IPS-15b (cell line): Measurements from ENCODE around the gene HMGB4.

Source experiments
- H3K27me3 ChIP-seq: one replicate; pipeline ENCODE4 v1.6.1; 2013; ENCODE audit warnings: low read length; ENCODE audit not compliant: control insufficient read depth, insufficient read depth
- H3K36me3 ChIP-seq: one replicate; pipeline ENCODE4 v1.6.1; 2013; ENCODE audit warnings: low read length; ENCODE audit not compliant: control insufficient read depth, insufficient read depth
- H3K4me1 ChIP-seq: one replicate; pipeline ENCODE4 v1.6.1; 2013; ENCODE audit warnings: mild to moderate bottlenecking, low read length; ENCODE audit not compliant: control insufficient read depth, insufficient read depth
- H3K4me3 ChIP-seq: one replicate; pipeline ENCODE4 v1.5.1; 2013; ENCODE audit warnings: low read depth, low read length
- H3K9ac ChIP-seq: one replicate; pipeline ENCODE4 v1.6.1; 2013; ENCODE audit warnings: low read depth, mild to moderate bottlenecking, low read length
- H3K9me3 ChIP-seq: one replicate; pipeline ENCODE4 v1.6.1; 2013; ENCODE audit warnings: mild to moderate bottlenecking, low read length; ENCODE audit not compliant: control insufficient read depth, insufficient read depth

The HMGB4 gene

DNA sequence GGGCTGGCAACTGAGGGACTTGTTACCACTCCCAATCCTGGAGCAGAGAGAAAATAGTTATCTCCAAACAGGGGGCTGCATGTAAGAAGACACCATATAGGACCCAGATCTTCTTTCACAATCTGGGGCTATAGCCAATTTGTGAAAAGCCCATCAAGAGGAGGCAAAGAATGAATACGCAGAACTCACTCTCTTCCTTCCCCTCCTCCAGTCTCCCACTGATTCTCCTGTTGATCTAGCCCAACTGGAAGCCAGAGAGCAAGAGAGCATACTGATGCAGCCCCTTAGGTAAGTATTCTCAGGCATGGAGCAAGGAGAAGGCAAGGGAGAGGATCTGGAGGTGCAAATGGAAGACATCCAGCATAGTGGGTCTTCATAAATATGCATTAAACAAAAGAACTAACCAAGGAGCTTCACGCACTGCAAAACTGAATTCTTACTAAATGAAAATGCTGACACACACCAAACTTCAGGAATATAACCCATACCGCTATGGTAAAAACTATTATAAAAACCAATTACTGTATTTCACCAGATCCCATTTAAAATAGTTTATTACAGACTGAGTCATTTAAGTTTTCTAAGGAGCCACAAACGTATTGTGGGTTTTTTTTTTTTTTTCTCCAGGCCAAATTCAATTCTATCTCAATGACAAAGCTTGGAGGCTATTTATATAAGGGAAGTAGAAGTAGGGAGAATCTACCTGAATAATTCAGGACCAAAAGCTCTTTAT, 15.5 kb upstream of the HMGB4 start:
- H3K27me3 ChIP-seq, result no peaks in the 10 kb centered on the region
- H3K4me1 ChIP-seq, result peaks cover 14% of the 10 kb centered on the region
- H3K9me3 ChIP-seq, result no peaks in the 10 kb centered on the region
- peaks cover 2% of the 10 kb centered on the region for H3K36me3 ChIP-seq
- no peak overlapping the region for H3K9ac ChIP-seq
- no peak overlapping the region for H3K4me3 ChIP-seq

DNA sequence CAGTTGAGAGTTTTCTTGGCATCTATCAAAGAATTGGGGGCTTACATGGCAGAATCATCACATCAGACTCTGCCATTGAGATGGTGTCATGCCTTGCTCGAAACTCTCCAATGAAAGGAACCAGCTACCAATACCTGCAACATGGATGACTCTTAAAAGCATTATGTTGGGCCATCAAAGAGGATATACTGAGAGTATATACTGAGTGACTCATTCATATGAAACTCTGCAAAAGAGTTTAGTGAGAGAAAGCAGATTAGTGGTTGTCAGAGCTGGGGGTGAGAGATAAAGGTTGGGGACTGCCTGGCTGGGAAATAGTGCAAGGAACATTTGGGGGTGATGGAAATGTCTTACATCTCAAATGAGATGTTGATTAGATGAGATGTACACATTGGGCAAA, 14.7 kb upstream of the HMGB4 start:
- Histone ChIP-seq H3K9me3 (no peaks in the 10 kb centered on the region), H3K9ac (no peak overlapping the region), H3K4me1 (peaks cover 14% of the 10 kb centered on the region), H3K4me3 (no peak overlapping the region), H3K27me3 (no peaks in the 10 kb centered on the region), H3K36me3 (peaks cover 2% of the 10 kb centered on the region)

DNA sequence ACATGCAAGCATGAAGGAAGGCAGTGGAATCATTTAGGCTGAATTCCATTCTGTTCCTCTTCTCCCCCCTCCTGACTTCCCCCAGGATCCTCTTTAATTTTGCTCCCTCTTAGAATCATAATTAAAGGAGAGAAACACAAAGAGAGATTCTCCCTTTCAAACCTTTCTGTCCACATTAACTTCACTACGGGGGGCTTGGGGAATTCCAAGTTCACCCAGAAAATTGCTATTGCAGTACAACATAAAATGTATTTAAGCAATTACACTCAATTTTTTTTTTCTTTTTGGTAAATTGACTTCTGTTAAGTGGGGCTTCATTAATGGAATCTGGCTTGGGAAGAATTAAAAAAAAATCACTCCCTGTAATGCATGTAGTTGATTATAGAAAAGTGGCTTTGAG, 13.4 kb upstream of the HMGB4 start:
- Histone ChIP-seq H3K4me3 (no peak overlapping the region), H3K9me3 (no peaks in the 10 kb centered on the region), H3K9ac (no peak overlapping the region), H3K36me3 (peaks cover 2% of the 10 kb centered on the region), H3K4me1 (peaks cover 14% of the 10 kb centered on the region), H3K27me3 (no peaks in the 10 kb centered on the region)

DNA sequence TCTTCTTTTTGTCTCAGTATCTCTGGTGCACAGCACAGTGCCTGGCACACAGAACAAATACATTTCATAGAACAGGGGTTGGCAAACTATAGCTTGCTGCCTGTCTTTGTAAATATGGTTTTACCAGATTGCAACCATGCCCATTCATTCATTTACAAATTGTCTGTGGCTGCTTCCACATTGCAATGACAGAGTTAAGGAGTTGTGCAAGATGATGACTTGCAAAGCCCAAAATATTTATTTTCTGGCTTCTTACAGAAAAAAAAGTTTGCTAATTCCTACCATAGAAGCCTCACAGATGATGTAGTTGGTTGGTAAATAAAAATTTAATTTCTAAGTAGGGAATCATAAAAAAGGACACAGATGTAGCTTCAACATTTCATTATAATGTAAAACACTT, 11.2 kb upstream of the HMGB4 start:
- Histone ChIP-seq H3K9me3 (no peaks in the 10 kb centered on the region), H3K36me3 (no peaks in the 10 kb centered on the region), H3K27me3 (no peaks in the 10 kb centered on the region), H3K4me3 (no peak overlapping the region), H3K4me1 (peaks cover 14% of the 10 kb centered on the region), H3K9ac (no peak overlapping the region)

DNA sequence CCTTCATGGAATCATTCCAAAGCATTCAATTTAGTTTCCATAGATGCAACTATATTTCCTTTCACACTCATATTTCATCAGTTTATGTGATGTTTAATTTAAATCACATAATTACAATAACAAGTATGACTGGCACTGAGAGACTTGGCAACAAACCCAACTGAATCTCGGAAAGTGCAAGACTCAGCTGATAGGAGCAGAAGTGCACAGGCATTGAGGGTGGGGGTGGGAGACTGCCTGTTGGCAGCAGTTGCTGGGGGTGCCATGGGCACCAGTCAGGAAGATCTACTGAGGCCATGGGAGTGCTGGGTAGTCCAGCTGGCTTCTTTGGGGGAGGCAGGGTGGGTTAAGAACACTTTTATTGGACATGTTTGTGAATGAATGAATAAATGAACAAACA, 10.4 kb upstream of the HMGB4 start:
- peaks cover 9% of the 10 kb centered on the region for H3K4me1 ChIP-seq
- H3K9ac ChIP-seq, result no peak overlapping the region
- H3K27me3 ChIP-seq, result no peaks in the 10 kb centered on the region
- no peak overlapping the region for H3K4me3 ChIP-seq
- H3K9me3 ChIP-seq, result no peaks in the 10 kb centered on the region
- H3K36me3 ChIP-seq, result no peaks in the 10 kb centered on the region

DNA sequence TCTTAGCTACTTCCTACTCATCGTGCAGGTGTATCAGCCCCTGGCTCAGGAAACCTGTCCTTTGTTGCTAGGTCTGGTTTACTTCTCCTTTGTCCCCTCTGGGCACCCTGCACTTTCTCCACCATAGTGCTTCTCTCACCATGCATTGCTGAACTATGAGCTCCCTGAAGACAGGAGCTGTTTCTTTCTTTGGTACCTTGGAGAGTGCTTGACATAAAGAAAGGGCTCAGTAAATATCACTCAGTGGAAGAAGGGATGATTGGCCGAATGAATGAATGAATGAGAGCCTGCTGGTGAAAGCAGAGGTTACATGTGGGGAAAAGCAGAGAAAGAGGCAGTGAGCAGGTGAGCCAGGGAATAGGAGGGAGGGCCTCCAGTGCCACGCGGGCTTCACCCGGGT, 9.8 kb upstream of the HMGB4 start:
- no peaks in the 10 kb centered on the region for H3K27me3 ChIP-seq
- peaks cover 4% of the 10 kb centered on the region for H3K4me1 ChIP-seq
- no peak overlapping the region for H3K4me3 ChIP-seq
- no peaks in the 10 kb centered on the region for H3K36me3 ChIP-seq
- no peak overlapping the region for H3K9ac ChIP-seq
- H3K9me3 ChIP-seq, result no peaks in the 10 kb centered on the region

DNA sequence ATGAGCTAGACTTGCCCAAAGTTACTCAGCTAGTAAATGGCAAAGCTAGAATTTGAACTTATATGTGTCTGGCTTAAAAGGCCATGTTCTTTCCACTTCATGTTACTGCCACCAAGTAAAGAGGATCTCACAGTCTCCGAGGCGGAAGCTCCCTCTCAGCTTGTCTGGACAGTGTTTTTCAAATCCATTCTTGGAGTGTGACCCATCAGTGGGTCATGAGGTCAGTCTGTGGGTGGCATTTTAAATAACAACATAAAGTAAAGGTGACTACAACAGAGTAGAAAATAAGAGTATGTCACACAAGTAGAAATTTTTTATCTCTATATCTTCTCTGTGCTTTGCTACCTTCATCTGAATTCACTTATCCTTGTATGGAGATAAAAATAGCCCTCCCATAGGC, 3.2 kb upstream of the HMGB4 start:
- Histone ChIP-seq H3K36me3 (no peaks in the 10 kb centered on the region), H3K27me3 (no peaks in the 10 kb centered on the region), H3K9me3 (no peaks in the 10 kb centered on the region), H3K9ac (no peak overlapping the region), H3K4me1 (no peaks in the 10 kb centered on the region), H3K4me3 (no peak overlapping the region)

DNA sequence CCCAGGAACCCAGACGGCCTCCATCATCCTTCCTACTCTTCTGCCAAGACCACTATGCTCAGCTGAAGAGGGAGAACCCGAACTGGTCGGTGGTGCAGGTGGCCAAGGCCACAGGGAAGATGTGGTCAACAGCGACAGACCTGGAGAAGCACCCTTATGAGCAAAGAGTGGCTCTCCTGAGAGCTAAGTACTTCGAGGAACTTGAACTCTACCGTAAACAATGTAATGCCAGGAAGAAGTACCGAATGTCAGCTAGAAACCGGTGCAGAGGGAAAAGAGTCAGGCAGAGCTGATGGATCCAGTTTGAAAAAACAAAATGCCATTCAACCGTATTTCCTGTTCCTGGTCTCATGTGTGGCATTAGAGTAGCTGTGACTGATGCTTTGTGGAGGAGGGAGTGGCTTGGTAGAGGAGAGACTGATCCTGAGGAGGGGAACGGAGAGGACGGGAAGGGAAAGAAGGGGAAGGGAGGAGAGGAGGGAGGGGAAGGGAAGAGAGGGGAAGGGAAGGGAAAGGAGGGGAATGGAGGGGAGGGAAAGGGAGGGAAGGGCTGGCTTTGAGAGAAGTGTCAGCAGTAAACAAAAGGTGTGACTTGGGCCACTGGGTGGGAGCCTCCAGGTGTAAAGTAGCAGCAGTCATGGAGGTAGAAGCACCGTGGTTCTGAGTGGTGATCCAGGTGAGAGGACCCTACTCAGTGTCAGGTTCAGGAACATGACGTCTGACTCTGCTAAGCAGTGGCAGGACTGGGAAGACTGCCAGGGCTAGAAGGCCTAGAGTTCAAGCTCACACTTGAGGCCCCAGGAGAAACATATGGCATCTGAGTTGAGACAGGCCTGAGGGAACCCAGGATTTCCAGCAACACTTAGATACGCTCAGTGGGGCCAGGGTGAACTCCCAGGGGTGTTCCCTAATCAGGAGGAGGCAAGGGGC, 846 bp downstream of the HMGB4 start:
- Histone ChIP-seq H3K4me1 (peaks cover 2% of the 10 kb centered on the region), H3K9ac (no peak overlapping the region), H3K9me3 (no peaks in the 10 kb centered on the region), H3K4me3 (no peak overlapping the region), H3K36me3 (no peaks in the 10 kb centered on the region), H3K27me3 (no peaks in the 10 kb centered on the region)

DNA sequence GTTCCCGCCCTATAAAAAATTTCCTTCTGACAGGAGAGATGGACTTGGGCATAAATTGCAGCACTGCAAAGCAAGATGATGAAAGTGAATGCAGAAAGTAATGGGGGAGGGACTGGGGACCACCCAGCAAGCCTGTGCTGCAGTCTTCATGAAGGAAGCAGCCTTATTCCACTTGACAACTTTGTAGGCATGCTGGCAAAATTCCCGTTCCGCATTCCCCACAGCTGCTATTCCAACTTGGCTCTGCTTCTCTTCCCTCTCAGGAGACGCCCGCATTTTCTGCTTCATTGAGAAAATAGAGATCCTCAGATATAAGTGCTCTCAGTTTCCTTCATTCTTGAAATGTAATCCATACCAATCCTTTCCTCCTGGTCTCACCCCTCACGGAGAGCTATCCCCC, 2.4 kb downstream of the HMGB4 start:
- Histone ChIP-seq H3K27me3 (no peaks in the 10 kb centered on the region), H3K9ac (no peak overlapping the region), H3K9me3 (no peaks in the 10 kb centered on the region), H3K4me1 (peaks cover 2% of the 10 kb centered on the region), H3K36me3 (no peaks in the 10 kb centered on the region), H3K4me3 (no peak overlapping the region)

DNA sequence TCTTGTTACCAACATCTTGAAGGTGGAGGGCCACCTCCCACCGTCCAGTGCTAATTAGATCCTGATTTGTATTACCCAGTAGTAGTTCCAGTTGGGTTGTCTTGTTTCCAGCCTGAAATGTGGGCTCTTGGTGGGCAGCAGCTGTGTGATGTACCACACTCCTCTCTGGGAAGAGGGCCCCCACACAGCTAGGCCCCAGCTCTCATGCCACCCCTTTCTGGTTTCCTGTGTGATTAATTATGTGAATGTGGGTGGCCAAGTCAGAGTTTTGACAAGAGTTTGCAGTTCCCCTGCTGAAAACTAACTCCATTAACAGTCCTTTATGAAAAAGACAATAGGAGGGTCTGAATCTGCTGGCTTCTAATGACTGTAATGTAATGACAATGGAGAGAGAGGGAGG, 3.8 kb downstream of the HMGB4 start:
- Histone ChIP-seq H3K36me3 (no peaks in the 10 kb centered on the region), H3K4me3 (no peak overlapping the region), H3K4me1 (peaks cover 2% of the 10 kb centered on the region), H3K27me3 (no peaks in the 10 kb centered on the region), H3K9me3 (no peaks in the 10 kb centered on the region), H3K9ac (no peak overlapping the region)

DNA sequence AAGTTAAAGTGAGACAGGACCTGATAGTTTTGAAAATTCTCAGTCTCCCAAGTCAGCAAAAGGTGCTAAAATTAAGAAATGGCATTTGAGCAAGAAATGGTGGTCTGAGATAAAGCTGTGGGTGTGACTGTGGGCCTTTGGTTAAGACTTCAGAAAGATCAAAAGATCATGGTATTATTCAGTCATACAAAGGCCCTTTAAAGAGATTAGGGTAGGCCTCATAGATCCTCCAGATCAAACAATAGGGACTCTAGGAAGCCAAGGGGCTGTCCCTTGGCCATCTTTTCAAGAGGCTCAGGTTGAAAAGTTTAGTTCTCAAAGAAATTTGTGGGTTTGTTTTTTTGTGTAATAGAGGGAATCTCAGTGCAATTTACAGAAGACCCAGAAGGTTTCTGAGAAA, 8.4 kb downstream of the HMGB4 start:
- Histone ChIP-seq H3K9ac (no peak overlapping the region), H3K4me3 (no peak overlapping the region), H3K4me1 (peaks cover 2% of the 10 kb centered on the region), H3K27me3 (no peaks in the 10 kb centered on the region), H3K36me3 (no peaks in the 10 kb centered on the region), H3K9me3 (no peaks in the 10 kb centered on the region)

DNA sequence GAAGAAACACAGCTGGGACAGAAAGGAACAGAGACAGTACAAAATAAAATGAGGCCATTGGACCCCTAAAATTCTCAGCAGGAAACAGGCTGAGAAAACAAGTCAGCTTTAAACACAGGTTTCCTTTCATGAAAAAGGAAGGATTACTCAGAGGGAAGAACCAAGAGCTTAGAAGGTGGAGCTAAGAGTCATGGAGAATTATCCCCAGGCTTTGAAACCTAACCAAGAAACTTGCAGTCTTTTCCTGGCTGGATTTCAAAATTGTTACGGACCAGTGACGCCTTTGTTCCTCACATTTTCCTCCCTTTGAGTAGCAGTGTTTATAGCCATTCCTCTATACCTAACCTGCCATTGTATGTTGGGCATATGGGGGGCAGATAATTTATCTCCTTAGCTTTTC, 8.8 kb downstream of the HMGB4 start:
- Histone ChIP-seq H3K4me1 (peaks cover 2% of the 10 kb centered on the region), H3K36me3 (no peaks in the 10 kb centered on the region), H3K4me3 (no peak overlapping the region), H3K9me3 (no peaks in the 10 kb centered on the region), H3K27me3 (no peaks in the 10 kb centered on the region), H3K9ac (no peak overlapping the region)
